Endodermal cell (in vitro differentiated cells): Measurements from ENCODE around the gene RAVER2. TPM values are rescaled to one million over a fixed set of nuclear protein-coding genes. Genes with fewer than 3 reads are reported as not detected.
"Not testable (repeated sequence)": the region's sequence is repeated elsewhere in the genome, so short reads cannot be mapped to it uniquely, and the experiment has no call there.

Source experiments
- DNase-seq: peaks from one replicate; pipeline ENCODE4 v3.0.0-alpha.2; 2017
- H3K27ac ChIP-seq: 2 replicates; pipeline ENCODE4 v1.5.1; 2013; ENCODE audit warnings: mild to moderate bottlenecking, low read depth, low read length, moderate library complexity
- H3K27me3 ChIP-seq: 2 replicates; pipeline ENCODE4 v1.6.1; 2013; ENCODE audit warnings: mild to moderate bottlenecking, low read length, moderate library complexity; ENCODE audit not compliant: insufficient read depth, control insufficient read depth, poor library complexity, severe bottlenecking
- H3K36me3 ChIP-seq: 2 replicates; pipeline ENCODE4 v1.7.0; 2013; ENCODE audit warnings: mild to moderate bottlenecking, low read length, moderate library complexity; ENCODE audit not compliant: control insufficient read depth, insufficient read depth
- H3K4me1 ChIP-seq: one replicate; pipeline ENCODE4 v1.7.0; 2013; ENCODE audit warnings: low read length; ENCODE audit not compliant: control insufficient read depth, insufficient read depth
- H3K4me3 ChIP-seq: 2 replicates; pipeline ENCODE4 v1.5.1; 2013; ENCODE audit warnings: mild to moderate bottlenecking, low read length, moderate library complexity
- H3K9ac ChIP-seq: 2 replicates; pipeline ENCODE4 v1.6.1; 2013; ENCODE audit warnings: mild to moderate bottlenecking, low read length, moderate library complexity; ENCODE audit not compliant: poor library complexity, severe bottlenecking; ENCODE audit errors: extremely low read depth
- H3K9me3 ChIP-seq: 2 replicates; pipeline ENCODE4 v1.6.1; 2013; ENCODE audit warnings: mild to moderate bottlenecking, low read length, moderate library complexity; ENCODE audit not compliant: control insufficient read depth
- H3K27ac Mint-ChIP-seq: 2 replicates; pipeline ENCODE4 v1.8.0; 2020; ENCODE audit warnings: mixed read lengths
- H3K27me3 Mint-ChIP-seq: 2 replicates; pipeline ENCODE4 v1.8.0; 2021; ENCODE audit warnings: mild to moderate bottlenecking, mixed read lengths; ENCODE audit not compliant: insufficient read depth
- H3K36me3 Mint-ChIP-seq: 2 replicates; pipeline ENCODE4 v1.8.0; 2020; ENCODE audit warnings: low read depth, mixed read lengths
- H3K4me1 Mint-ChIP-seq: 2 replicates; pipeline ENCODE4 v1.8.0; 2020; ENCODE audit warnings: mixed read lengths
- H3K4me3 Mint-ChIP-seq: 2 replicates; pipeline ENCODE4 v1.8.0; 2020; ENCODE audit warnings: mild to moderate bottlenecking, moderate library complexity, mixed read lengths
- H3K9me3 Mint-ChIP-seq: 2 replicates; pipeline ENCODE4 v1.8.0; 2020; ENCODE audit warnings: mild to moderate bottlenecking, mixed read lengths
- CTCF ChIP-seq: fragments of 200-600 bp; sonication (generic); conservative IDR thresholded peaks from 2 replicates; pipeline ENCODE4 v1.5.0; 2021; ENCODE audit warnings: antibody characterized with exemption, mild to moderate bottlenecking
- WGBS, 2 experiments: methylation state at CpG; one replicate each; pipeline versions ENCODE4 v1.1.5 to v1.1.7; 2013; ENCODE audit warnings: missing lambda C conversion rate in 2 of 2, mixed read lengths in 1 of 2; ENCODE audit not compliant: insufficient coverage in 1 of 2, insufficient read length in 1 of 2; 5-methylcytosine and 5-hydroxymethylcytosine counted together
- total RNA-seq, 2 donors: library from RNA; stranded (reverse); fragmentation: NEBNext Ultra II Directional in 1 of 2; extraction: Animal tissue kit (Norgen Biotek cat#: 25700) in 1 of 2; gene quantifications; 2 replicates in 1 of 2; 3 replicates in 1 of 2; pipeline ENCODE4 v1.2.1, GENCODE V29; 2021

RAVER2 gene
- total RNA-seq, 2 donors from 2014 or later = 20.3 to 21.8 TPM

DNA sequence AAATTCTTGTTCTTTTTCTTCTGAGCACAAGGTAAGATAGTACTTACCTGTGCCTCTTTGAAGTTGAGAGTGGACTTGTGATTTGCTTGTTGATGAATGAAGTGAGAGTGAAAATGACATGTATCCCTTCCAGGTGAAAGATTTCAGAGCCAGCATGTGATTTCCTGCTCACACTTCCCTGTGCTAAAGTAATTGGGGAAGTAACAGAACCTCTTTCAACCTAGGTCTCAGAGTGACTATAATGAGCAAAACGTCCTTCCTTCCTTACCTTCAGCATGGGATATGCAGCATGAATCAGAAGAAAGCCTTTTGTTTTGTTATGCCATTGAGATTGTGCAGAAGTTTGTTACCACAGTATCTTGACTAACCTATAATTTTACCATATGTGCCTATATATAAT, 24.6 kb downstream of the RAVER2 start:
- H3K4me1 Mint-ChIP-seq = peaks cover 8% of the 10 kb centered on the region
- Histone ChIP-seq H3K4me3 (no peak overlapping the region), H3K36me3 (peaks cover 32% of the 10 kb centered on the region), H3K9me3 (peaks cover 33% of the 10 kb centered on the region), H3K4me1 (no peaks in the 10 kb centered on the region), H3K27ac (no peak overlapping the region), H3K9ac (no peak overlapping the region), H3K27me3 (no peaks in the 10 kb centered on the region)
- H3K36me3 Mint-ChIP-seq = peaks cover 40% of the 10 kb centered on the region
- DNase-seq = no peak
- peaks cover 23% of the 10 kb centered on the region for H3K9me3 Mint-ChIP-seq
- no peak overlapping the region for H3K27ac Mint-ChIP-seq
- no peaks in the 10 kb centered on the region for H3K27me3 Mint-ChIP-seq
- no peak for TF ChIP-seq CTCF
- H3K4me3 Mint-ChIP-seq = no peak overlapping the region
- WGBS, 2 experiments = 93% methylated on average over 1 of the region's 1 CpG; no CpG with 5 or more reads in 1 of the 2 experiments

GRCh38 chr1:64769971-64770370, 25.1 kb downstream of the RAVER2 start:
- Histone ChIP-seq H3K27me3 (no peaks in the 10 kb centered on the region), H3K4me1 (no peaks in the 10 kb centered on the region), H3K9me3 (peaks cover 33% of the 10 kb centered on the region), H3K4me3 (no peak overlapping the region), H3K9ac (no peak overlapping the region), H3K36me3 (peaks cover 32% of the 10 kb centered on the region), H3K27ac (no peak overlapping the region)
- H3K27ac Mint-ChIP-seq = no peak overlapping the region
- whole genome bisulfite sequencing, 2 experiments = 93 to 100% methylated on average over 1 to 2 of the region's 2 CpGs
- peaks cover 40% of the 10 kb centered on the region for H3K36me3 Mint-ChIP-seq
- no peak for TF ChIP-seq CTCF
- no peak for DNase-seq
- peaks cover 8% of the 10 kb centered on the region for H3K4me1 Mint-ChIP-seq
- H3K4me3 Mint-ChIP-seq = no peak overlapping the region
- H3K27me3 Mint-ChIP-seq = no peaks in the 10 kb centered on the region
- peaks cover 23% of the 10 kb centered on the region for H3K9me3 Mint-ChIP-seq

- not testable (repeated sequence) for H3K27me3 Mint-ChIP-seq, H3K27ac Mint-ChIP-seq, H3K4me3 ChIP-seq, H3K4me1 ChIP-seq, H3K4me3 Mint-ChIP-seq, H3K27me3 ChIP-seq, H3K9ac ChIP-seq, DNase-seq, H3K4me1 Mint-ChIP-seq, H3K27ac ChIP-seq
- 96% methylated on average over 3 of the region's 3 CpGs; no CpG with 5 or more reads in 1 of the 2 experiments for WGBS, 2 experiments
- H3K9me3 Mint-ChIP-seq = peaks cover 23% of the 10 kb centered on the region
- peaks cover 33% of the 10 kb centered on the region for H3K9me3 ChIP-seq
- H3K36me3 ChIP-seq = peaks cover 35% of the 10 kb centered on the region
- peaks cover 42% of the 10 kb centered on the region for H3K36me3 Mint-ChIP-seq
Measured at GRCh38 chr1:64773306-64773705, 28.4 kb downstream of the RAVER2 start.

DNA sequence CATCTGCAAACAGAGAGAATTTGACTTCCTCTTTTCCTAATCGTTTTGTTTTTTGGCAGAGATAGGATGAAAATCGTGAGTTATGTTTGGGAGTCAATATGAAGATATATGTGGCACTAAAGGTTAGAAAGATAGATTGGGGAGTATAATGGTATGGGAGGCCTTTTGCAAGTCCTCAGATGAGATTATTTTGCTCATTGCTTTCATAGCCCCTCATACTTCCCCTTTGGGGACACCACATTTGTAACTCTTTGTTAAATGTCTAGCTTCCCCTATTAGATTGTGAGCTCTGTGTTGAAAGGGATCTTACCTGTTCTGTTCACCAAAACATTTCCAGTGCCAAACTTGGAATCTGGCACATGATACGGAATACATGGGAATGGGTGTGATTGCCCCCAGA, 30.2 kb downstream of the RAVER2 start:
- no peak overlapping the region for H3K4me3 ChIP-seq
- H3K9me3 ChIP-seq = peaks cover 25% of the 10 kb centered on the region
- H3K27ac ChIP-seq = no peak overlapping the region
- 84 to 96% methylated on average over 3 of the region's 3 CpGs for WGBS, 2 experiments
- Mint-ChIP-seq H3K27me3 (no peaks in the 10 kb centered on the region), H3K4me3 (no peak overlapping the region), H3K9me3 (peaks cover 23% of the 10 kb centered on the region), H3K36me3 (peaks cover 32% of the 10 kb centered on the region), H3K27ac (no peak overlapping the region), H3K4me1 (no peaks in the 10 kb centered on the region)
- no peak for DNase-seq
- no peaks in the 10 kb centered on the region for H3K27me3 ChIP-seq
- TF ChIP-seq CTCF = no peak
- H3K4me1 ChIP-seq = no peaks in the 10 kb centered on the region
- no peak overlapping the region for H3K9ac ChIP-seq
- peaks cover 22% of the 10 kb centered on the region for H3K36me3 ChIP-seq

DNA sequence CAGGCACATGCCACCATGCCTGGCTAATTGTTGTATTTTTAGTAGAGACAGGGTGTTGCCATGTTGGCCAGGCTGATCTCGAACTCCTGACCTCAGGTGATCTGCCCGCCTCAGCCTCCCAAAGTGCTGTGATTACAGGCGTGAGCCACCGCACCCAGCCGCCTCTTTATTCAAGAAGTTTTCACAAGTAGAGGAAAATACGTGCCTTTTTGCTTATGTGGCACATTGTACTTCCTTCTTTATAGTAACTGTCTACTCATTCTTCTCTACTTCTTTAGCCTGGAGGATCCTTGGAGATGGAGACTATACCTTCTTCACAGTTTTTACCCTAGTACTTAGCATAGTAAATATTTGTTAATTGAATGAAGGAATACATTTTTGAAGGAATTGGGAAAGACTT, 37.2 kb downstream of the RAVER2 start:
- H3K36me3 Mint-ChIP-seq = peaks cover 35% of the 10 kb centered on the region
- H3K27me3 Mint-ChIP-seq, H3K4me3 ChIP-seq: not testable (repeated sequence)

More for the DNA sequence above, 37.2 kb downstream of the RAVER2 start:
- not testable (repeated sequence) for H3K27ac ChIP-seq, H3K4me3 Mint-ChIP-seq, H3K4me1 Mint-ChIP-seq, DNase-seq, H3K9ac ChIP-seq, H3K4me1 ChIP-seq, H3K9me3 ChIP-seq, H3K27me3 ChIP-seq, H3K27ac Mint-ChIP-seq
- peaks cover 10% of the 10 kb centered on the region for H3K9me3 Mint-ChIP-seq
- WGBS, 2 experiments = 94 to 98% methylated on average over 3 to 6 of the region's 6 CpGs
- peaks cover 11% of the 10 kb centered on the region for H3K36me3 ChIP-seq
